Fibroblast of mammary gland (primary cell): ENCODE data around the gene RAP2C.
"Not testable (repeated sequence)": the region's sequence is repeated elsewhere in the genome, so short reads cannot be mapped to it uniquely, and the experiment has no call there.

Source experiments
- DNase-seq: peaks from one replicate; pipeline ENCODE4 v3.0.0-alpha.2; 2010; ENCODE audit warnings: low read depth
- H3K4me3 ChIP-seq: 2 replicates; pipeline ENCODE4 v1.5.1; 2011; ENCODE audit warnings: low read depth, mild to moderate bottlenecking, low read length, moderate library complexity; ENCODE audit not compliant: control insufficient read depth
- TF ChIP-seq, protein P1 (sequence below): conservative IDR thresholded peaks from 2 replicates; pipeline ENCODE4 v1.5.1; 2011; ENCODE audit warnings: low read depth, low read length, inconsistent platforms; ENCODE audit not compliant: control insufficient read depth, insufficient read depth

The RAP2C gene

GRCh38 chrX:132169554-132169953 lies 49.7 kb downstream of the RAP2C start:
- DNase-seq, result no peak
- TF ChIP-seq, protein P1, sequence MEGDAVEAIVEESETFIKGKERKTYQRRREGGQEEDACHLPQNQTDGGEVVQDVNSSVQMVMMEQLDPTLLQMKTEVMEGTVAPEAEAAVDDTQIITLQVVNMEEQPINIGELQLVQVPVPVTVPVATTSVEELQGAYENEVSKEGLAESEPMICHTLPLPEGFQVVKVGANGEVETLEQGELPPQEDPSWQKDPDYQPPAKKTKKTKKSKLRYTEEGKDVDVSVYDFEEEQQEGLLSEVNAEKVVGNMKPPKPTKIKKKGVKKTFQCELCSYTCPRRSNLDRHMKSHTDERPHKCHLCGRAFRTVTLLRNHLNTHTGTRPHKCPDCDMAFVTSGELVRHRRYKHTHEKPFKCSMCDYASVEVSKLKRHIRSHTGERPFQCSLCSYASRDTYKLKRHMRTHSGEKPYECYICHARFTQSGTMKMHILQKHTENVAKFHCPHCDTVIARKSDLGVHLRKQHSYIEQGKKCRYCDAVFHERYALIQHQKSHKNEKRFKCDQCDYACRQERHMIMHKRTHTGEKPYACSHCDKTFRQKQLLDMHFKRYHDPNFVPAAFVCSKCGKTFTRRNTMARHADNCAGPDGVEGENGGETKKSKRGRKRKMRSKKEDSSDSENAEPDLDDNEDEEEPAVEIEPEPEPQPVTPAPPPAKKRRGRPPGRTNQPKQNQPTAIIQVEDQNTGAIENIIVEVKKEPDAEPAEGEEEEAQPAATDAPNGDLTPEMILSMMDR, result no peak
- no peak overlapping the region for H3K4me3 ChIP-seq

- TF ChIP-seq, protein P1, result no peak
- DNase-seq, result peak; percentile 18
- H3K4me3 ChIP-seq, result no peak overlapping the region
Measured at GRCh38 chrX:132165651-132166050, 53.6 kb downstream of the RAP2C start.

DNA sequence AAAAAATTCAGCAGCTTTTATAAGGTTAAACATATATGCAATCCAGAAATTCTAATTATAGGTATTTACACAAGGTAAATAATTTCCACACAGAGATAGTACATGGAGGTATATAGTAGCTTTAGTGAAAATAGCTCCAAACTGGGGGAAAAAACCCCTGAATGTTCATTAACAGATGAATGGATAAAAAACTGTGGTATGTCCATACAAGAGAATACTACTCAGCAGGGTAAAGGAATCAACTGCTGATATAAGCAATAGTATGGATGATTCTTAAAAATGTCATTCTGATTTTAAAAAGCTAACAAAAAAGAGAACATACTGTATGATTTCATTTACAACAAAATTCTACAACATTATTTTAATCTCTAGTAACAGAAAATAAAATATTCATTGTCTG lies 54.2 kb downstream of the RAP2C start:
- TF ChIP-seq, protein P1, result no peak
- DNase-seq, result no peak
- H3K4me3 ChIP-seq, result no peak overlapping the region

GRCh38 chrX:132163094-132163493 lies 56.2 kb downstream of the RAP2C start:
- DNase-seq, H3K4me3 ChIP-seq: not testable (repeated sequence)

DNA sequence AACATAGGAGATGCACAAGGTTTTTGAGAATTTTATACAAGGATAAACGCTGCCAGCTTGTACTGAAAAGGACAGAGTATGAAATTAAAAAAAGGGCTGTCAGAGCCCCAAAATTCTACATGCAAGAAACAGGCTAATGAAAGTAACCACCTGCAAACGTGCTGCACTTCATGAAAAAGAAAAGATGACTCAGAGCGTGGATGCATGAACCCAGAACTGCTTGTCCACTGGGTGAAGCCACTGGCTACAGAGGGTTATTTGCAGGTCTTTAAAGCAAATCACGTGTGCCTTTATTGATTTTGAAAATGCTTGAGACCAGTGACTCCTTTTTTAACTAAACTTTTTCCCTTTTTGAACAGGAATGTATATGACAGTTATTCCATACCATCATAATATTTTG lies 66.1 kb downstream of the RAP2C start:
- H3K4me3 ChIP-seq, result no peak overlapping the region
- TF ChIP-seq, protein P1, result no peak
- no peak for DNase-seq
